ENCODE measurements around the gene CAPZA2. TPM values are rescaled to one million over a fixed set of nuclear protein-coding genes. Genes with fewer than 3 reads are reported as not detected.
A peak's percentile ranks its signal among the peaks of the same experiment; 100 is the strongest.

The CAPZA2 gene
- total RNA-seq, 4 donors from 2014 or later: 142 to 215 (median 176) TPM

- Histone ChIP-seq H3K36me3 (no peaks in the 10 kb centered on the region), H3K4me3 (replicated peaks in 1 of 3) (no peak overlapping the region), H3K27me3 (no peaks in the 10 kb centered on the region), H3K27ac (peak overlapping the region in 1 of 3 donors; percentile 55), H3K9me3 (no peaks in the 10 kb centered on the region), H3K4me1 (peaks cover 41 to 54% of the 10 kb centered on the region in 2 donors)
- intact Hi-C loops (cut with DNase I): no loop called here
- TF ChIP-seq POLR2A (IDR thresholded peaks at IDR 0.05) (no peak), CTCF (IDR thresholded peaks at IDR 0.05) (no peak)
- WGBS, 2 donors: 61 to 66% methylated on average over 1 of the region's 1 CpG
- DNase-seq: no peak
Observed at GRCh38 chr7:116872026-116872425, 9.6 kb downstream of the CAPZA2 start.

GRCh38 chr7:116873619-116874018 is 11.2 kb downstream of the CAPZA2 start:
- WGBS, 2 donors: 55 to 63% methylated on average over 1 of the region's 1 CpG
- no peak for DNase-seq
- H3K4me1 ChIP-seq: peaks cover 42 to 62% of the 10 kb centered on the region in 2 donors
- intact Hi-C loops (cut with DNase I): no loop called here
- H3K27ac ChIP-seq: peak overlapping the region in 1 of 3 donors; percentile 34
- no peak overlapping the region for H3K4me3 ChIP-seq (replicated peaks in 1 of 3)
- no peak for TF ChIP-seq POLR2A (IDR thresholded peaks at IDR 0.05)
- no peak for TF ChIP-seq CTCF (IDR thresholded peaks at IDR 0.05)
- no peaks in the 10 kb centered on the region for H3K36me3 ChIP-seq
- no peaks in the 10 kb centered on the region for H3K27me3 ChIP-seq
- H3K9me3 ChIP-seq: no peaks in the 10 kb centered on the region

GRCh38 chr7:116876664-116877442 is 14.5 kb downstream of the CAPZA2 start:
- H3K4me1 ChIP-seq: peaks cover 25 to 40% of the 10 kb centered on the region in 2 donors
- 71 to 73% methylated on average over 8 of the region's 8 CpGs for WGBS, 2 donors

GRCh38 chr7:116877443-116878217 is 15.2 kb downstream of the CAPZA2 start:
- Histone ChIP-seq H3K4me1 (peaks cover 22 to 37% of the 10 kb centered on the region in 2 donors), H3K27me3 (no peaks in the 10 kb centered on the region), H3K4me3 (replicated peaks in 1 of 3) (no peak overlapping the region), H3K36me3 (no peaks in the 10 kb centered on the region), H3K9me3 (no peaks in the 10 kb centered on the region), H3K27ac (peak overlapping the region in 1 of 3 donors; percentile 24)
- TF ChIP-seq POLR2A (IDR thresholded peaks at IDR 0.05): no peak
- TF ChIP-seq CTCF (IDR thresholded peaks at IDR 0.05): no peak
- WGBS, 2 donors: 94 to 95% methylated on average over 3 of the region's 3 CpGs
- DNase-seq: no peak
- intact Hi-C loops (cut with DNase I): no loop called here

More at GRCh38 chr7:116876664-116877442, 14.5 kb downstream of the CAPZA2 start:
- H3K36me3 ChIP-seq: no peaks in the 10 kb centered on the region
- intact Hi-C loops (cut with DNase I): no loop called here
- TF ChIP-seq POLR2A (IDR thresholded peaks at IDR 0.05) (no peak), CTCF (IDR thresholded peaks at IDR 0.05) (no peak)
- H3K27me3 ChIP-seq: no peaks in the 10 kb centered on the region
- peak overlapping the region in 1 of 3 donors; percentile 24 for H3K27ac ChIP-seq
- no peak overlapping the region for H3K4me3 ChIP-seq (replicated peaks in 1 of 3)
- no peaks in the 10 kb centered on the region for H3K9me3 ChIP-seq
- DNase-seq: no peak

GRCh38 chr7:116884691-116885090 is 22.3 kb downstream of the CAPZA2 start:
- TF ChIP-seq POLR2A (IDR thresholded peaks at IDR 0.05) (no peak), CTCF (IDR thresholded peaks at IDR 0.05) (no peak)
- H3K27ac ChIP-seq: no peak overlapping the region
- 98 to 99% methylated on average over 3 of the region's 3 CpGs for WGBS, 2 donors
- no peak overlapping the region for H3K4me3 ChIP-seq (replicated peaks in 1 of 3)
- H3K36me3 ChIP-seq: peaks cover 0 to 4% of the 10 kb centered on the region in 2 donors
- H3K9me3 ChIP-seq: no peaks in the 10 kb centered on the region
- H3K27me3 ChIP-seq: no peaks in the 10 kb centered on the region
- intact Hi-C loops (cut with DNase I): no loop called here
- peaks cover under 1 to 9% of the 10 kb centered on the region in 2 donors for H3K4me1 ChIP-seq
- no peak for DNase-seq
